Cerebellar nuclear complex (tissue), 1 donor: Measurements from ENCODE around the gene COL19A1.
A peak's percentile ranks its signal among the peaks of the same experiment; 100 is the strongest.
"Not testable (repeated sequence)": the region's sequence is repeated elsewhere in the genome, so short reads cannot be mapped to it uniquely, and the experiment has no call there.

Experiments
- DNase-seq, 2 experiments: peaks; one replicate each; lab custom pipeline; 2025; lab: John Stamatoyannopoulos, UW

Gene COL19A1

DNA sequence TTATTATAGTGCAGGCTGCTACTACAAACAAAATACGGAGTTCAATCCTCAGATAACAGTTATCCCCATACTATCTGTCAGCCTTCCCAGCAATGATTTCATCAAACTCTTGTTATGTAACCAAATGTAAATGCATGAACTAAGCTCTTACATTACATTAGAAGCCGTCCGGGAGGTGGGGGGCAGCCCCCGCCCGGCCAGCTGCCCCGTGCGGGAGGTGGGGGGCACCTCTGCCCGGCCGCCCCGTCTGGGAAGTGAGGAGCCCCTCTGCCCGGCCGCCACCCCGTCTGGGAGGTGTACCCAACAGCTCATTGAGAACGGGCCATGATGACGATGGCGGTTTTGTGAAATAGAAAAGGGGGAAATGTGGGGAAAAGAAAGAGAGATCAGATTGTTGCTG, 99.6 kb downstream of the COL19A1 start:
- not testable (repeated sequence) for DNase-seq

DNA sequence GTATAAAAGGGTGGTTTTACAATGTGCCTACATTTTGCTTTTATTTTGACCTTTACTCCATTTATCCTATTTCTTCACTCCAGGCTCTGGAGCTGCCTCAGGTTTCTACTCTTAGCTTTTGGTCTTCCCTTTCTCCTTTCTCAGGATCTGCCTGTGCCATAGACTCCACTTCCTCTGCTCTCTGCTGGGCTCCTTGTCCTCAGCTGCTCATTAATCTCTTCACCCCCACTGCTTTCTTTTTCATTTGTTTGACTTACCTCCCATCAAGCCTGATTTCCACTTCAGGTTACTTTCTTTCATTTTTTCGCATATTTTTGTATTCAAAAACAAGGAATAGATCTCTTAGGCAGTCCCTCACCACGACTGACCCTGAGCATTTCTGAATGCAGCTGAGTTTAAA, 106.8 kb downstream of the COL19A1 start:
- no peak for DNase-seq

- no peak for DNase-seq
Observed at GRCh38 chr6:69973763-69974162, 107.4 kb downstream of the COL19A1 start.

- DNase-seq = peak in 1 of 2 experiments; percentile 14
Observed at GRCh38 chr6:69974193-69974592, 107.8 kb downstream of the COL19A1 start.

GRCh38 chr6:69976591-69977090, 110.3 kb downstream of the COL19A1 start:
- DNase-seq = no peak

GRCh38 chr6:69980624-69981023, 114.3 kb downstream of the COL19A1 start:
- DNase-seq = no peak

- no peak for DNase-seq
Observed at GRCh38 chr6:69984506-69984905, 118.2 kb downstream of the COL19A1 start.

DNA sequence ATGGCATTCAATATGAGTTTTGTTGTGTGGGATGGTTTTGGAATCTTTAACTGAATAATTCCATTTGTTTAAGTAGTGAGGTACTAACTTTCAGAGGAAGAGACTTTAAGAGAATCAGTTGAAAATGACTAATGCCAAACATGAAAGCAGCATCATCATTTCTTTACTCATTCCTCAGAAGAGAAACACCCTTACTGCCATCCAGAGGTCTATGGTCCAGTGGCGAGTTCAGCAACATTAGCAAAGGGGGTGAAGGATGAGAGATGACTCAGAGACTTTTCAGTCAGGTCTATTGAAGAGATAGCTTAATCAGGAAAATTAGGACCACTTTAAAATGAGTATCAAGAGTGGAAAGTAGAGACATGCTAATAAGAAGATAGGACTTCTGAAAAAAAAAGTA, 118.8 kb downstream of the COL19A1 start:
- no peak for DNase-seq

- DNase-seq = no peak
Observed at GRCh38 chr6:69987550-69987949, 121.2 kb downstream of the COL19A1 start.

- DNase-seq = no peak
Observed at GRCh38 chr6:69988458-69989126, 122.2 kb downstream of the COL19A1 start.

DNA sequence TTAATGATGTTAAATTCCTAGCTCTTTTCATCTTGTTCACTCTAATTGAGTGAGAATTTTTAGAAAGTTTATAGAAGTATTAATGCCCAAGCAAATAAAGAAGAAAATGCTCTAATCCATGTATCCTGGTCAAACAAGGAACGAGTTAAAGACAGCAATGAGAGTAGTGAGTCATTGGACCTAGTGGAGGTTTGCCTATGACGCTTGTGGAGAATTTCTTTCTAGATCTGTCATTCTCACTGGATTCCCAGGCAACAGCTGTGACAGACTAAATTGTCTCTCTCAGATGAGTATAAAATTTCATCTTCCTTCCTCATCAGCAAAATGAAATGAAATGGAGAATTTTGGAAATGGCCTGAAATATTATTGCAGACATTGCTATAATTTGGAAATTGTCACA, 127.9 kb downstream of the COL19A1 start:
- no peak for DNase-seq

GRCh38 chr6:70008189-70008588, 141.8 kb downstream of the COL19A1 start:
- no peak for DNase-seq

GRCh38 chr6:70010339-70010738, 144.0 kb downstream of the COL19A1 start:
- not testable (repeated sequence) for DNase-seq

DNA sequence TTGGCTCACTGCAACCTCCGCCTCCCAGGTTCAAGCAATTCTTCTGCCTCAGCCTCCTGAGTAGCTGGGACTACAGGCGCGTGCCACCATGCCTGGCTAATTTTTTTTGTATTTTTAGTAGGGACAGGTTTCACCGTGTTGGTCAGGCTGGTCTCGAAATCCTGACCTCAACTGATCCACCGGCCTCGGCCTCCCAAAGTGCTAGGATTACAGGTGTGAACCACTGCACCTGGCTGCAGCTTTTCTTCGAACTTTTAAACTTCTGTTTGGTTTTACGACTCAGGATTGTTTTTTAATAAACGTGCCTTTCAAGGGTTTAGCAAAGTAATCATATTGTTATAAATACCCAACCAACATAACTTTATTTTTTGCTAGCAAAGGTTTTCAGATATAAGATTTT, 156.8 kb downstream of the COL19A1 start:
- DNase-seq = not testable (repeated sequence)

DNA sequence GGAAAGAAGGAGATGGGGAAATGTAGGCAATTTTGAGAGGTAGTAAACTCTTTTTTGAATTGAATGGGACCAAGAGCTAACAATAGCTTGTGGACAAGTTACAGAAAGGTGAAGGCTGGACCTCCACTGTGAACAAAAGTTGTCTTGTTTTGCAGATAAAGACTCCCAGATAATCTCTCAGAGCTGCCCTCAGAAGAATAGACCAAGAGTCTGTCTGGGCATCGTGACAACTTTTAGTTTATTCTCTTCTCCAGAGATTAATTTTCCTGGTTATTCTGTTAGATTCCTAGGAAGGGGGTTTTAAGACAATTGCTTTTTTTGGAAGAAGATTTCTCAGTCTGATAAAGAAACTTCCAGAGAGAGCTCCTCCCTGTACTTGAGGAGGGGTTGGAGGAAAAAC, 161.9 kb downstream of the COL19A1 start:
- DNase-seq = no peak

DNA sequence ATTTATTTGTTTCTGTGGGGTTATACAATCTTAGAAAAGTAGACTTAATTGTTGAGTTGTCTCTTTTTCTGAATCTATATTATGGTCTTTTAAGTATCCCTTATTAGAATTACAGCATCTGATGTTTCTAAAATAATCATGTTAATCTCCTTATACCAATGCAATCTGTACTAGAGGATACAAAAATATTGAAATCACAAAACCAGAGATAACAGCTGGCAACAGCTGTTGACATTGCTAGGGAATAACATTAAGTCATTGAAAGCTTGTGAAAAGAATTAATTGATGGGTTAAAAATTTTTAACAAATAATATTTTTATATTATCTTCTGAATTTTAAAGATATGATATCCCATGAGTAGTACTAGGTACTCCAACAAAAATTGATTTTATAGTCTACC, 162.6 kb downstream of the COL19A1 start:
- DNase-seq = no peak

DNA sequence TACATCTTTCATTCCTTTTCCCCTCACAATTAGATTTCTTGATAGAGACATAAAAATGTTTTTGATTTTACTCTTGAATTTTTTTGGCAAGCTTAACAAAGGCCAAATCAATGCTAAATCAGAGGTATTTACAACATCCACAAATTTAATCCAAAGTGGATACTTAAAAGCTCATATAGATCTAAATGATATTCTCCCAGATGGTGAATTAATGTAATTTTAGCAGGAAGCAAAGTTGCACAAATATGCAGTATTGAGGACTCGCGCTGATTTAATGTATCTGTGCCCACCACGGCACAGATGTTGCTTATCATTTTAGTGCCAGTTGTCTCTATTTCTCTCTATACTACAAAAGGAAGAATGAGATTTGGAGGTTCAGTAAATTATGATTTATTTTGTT, 167.4 kb downstream of the COL19A1 start:
- no peak for DNase-seq

DNA sequence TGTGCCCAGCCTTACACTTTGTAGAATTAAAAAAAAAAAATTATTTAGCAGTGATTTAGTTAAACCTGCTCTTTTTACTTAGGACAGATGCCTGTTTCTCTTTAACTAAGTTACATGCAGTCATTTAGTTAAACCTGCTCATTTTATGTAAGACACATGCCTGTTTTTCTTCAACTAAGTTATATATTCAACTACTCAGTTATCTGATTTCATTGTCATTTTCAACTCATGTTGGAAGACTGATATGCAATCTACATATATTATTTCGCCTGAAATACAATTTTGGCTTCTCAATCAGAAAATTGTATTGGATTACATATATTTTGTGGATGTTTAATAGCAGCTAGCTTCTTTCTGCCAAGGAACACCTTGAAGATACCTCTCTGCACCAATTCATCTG, 171.1 kb downstream of the COL19A1 start:
- DNase-seq = no peak

GRCh38 chr6:70040766-70041165, 174.4 kb downstream of the COL19A1 start:
- no peak for DNase-seq

DNA sequence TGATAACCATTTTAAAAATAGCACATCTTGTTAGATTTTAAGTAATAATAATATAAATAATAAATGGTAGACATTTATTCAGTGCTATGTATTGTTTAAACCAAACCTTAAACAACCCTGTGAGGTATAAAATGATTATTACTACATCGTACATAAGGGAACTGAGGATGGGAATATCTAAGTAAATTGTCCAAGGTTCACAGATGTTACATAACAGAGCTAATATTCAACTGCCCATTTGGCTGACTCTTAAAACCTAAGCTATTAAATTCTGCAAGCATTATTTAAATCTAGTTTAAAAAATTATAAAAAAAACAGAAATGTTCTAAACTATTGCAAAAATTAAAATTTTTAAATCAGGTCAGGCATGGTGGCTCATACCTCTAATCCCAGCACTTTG, 175.1 kb downstream of the COL19A1 start:
- DNase-seq = no peak

- no peak for DNase-seq
Observed at GRCh38 chr6:70045413-70045812, 179.1 kb downstream of the COL19A1 start.

GRCh38 chr6:70051197-70052124, 185.1 kb downstream of the COL19A1 start:
- DNase-seq = no peak
